GM12878 (cell line): ENCODE results near the gene LMTK2. TPM values are rescaled to one million over a fixed set of nuclear protein-coding genes. Genes with fewer than 3 reads are reported as not detected.

Experiments used
- ATAC-seq: fragments of 200-7000 bp; cut with Tn5 transposase; 3 replicates; pipeline ENCODE4 v1.9.1; 2020; ENCODE audit warnings: mild to moderate bottlenecking, moderate library complexity
- BruUV-seq: library from RNA; stranded (reverse); fragments of 400-500 nt; replicated peaks from 2 replicates; lab custom pipeline; 2021; lab: Mats Ljungman, UMichigan
- CTCF ChIA-PET: fragments of 300-600 bp; sonication (Branson Sonifier 250); formaldehyde crosslinking; extraction: SDS; loops from one replicate; lab custom pipeline; 2021; ENCODE audit warnings: inconsistent platforms; lab: Yijun Ruan, JAX
- POLR2A ChIA-PET: fragments of 350-600 bp; formaldehyde crosslinking; extraction: SDS; loops from one replicate; lab custom pipeline; 2021; ENCODE audit warnings: inconsistent platforms; lab: Charles Lee
- RAD21 ChIA-PET: fragments of 300-600 bp; sonication (Branson Sonifier 250); formaldehyde crosslinking; loops from one replicate; lab custom pipeline; 2023; ENCODE audit warnings: antibody characterized with exemption; ENCODE audit not compliant: unreplicated experiment; lab: Charles Lee
- SMC1A ChIA-PET: fragments of 300-600 bp; sonication (Branson Sonifier 250); formaldehyde crosslinking; loops from one replicate; lab custom pipeline; 2023; ENCODE audit not compliant: unreplicated experiment, uncharacterized antibody; lab: Charles Lee
- DNase-seq: peaks from one replicate; pipeline ENCODE4 v3.0.0-alpha.2; 2011; ENCODE audit warnings: low read depth, low spot score
- FAIRE-seq: peaks from 3 replicates; lab custom pipeline; 2011; peaks lifted over from hg19 to GRCh38; lab: Jason Lieb, UNC
- H2AFZ ChIP-seq: 2 replicates; pipeline ENCODE4 v1.6.0; 2011; ENCODE audit warnings: low read depth, low read length, control low read depth; ENCODE audit not compliant: control insufficient read depth
- H3K27ac ChIP-seq: 2 replicates; pipeline ENCODE4 v1.5.1; 2011; ENCODE audit warnings: control low read depth; ENCODE audit not compliant: control insufficient read depth, insufficient read depth
- H3K27me3 ChIP-seq, 2 experiments: replicated peaks in 1 of 2; 2 replicates each; pipeline versions ENCODE4 v1.6.0 to v1.6.1; 2011; ENCODE audit warnings: low read length in 1 of 2; ENCODE audit not compliant: control insufficient read depth in 2 of 2, insufficient read depth in 2 of 2
- H3K36me3 ChIP-seq, 2 experiments: 2 replicates each; pipeline ENCODE4 v1.5.1; 2011; ENCODE audit warnings: low read length in 1 of 2; ENCODE audit not compliant: control insufficient read depth in 2 of 2, insufficient read depth in 2 of 2
- H3K4me1 ChIP-seq: 2 replicates; pipeline ENCODE4 v1.6.1; 2011; ENCODE audit warnings: mild to moderate bottlenecking, low read length, moderate library complexity, mixed read lengths; ENCODE audit not compliant: control insufficient read depth, insufficient read depth
- H3K4me2 ChIP-seq: 2 replicates; pipeline ENCODE4 v1.6.0; 2011; ENCODE audit warnings: control low read depth; ENCODE audit not compliant: control insufficient read depth, insufficient read depth
- H3K4me3 ChIP-seq: fragments of 200-600 bp; sonication (generic); 2 replicates; pipeline ENCODE4 v1.5.1; 2016
- H3K79me2 ChIP-seq: 2 replicates; pipeline ENCODE4 v1.6.0; 2011; ENCODE audit warnings: low read length; ENCODE audit not compliant: control insufficient read depth, insufficient read depth
- H3K9ac ChIP-seq: 2 replicates; pipeline ENCODE4 v1.8.0; 2011; ENCODE audit warnings: low read length, control low read depth, mixed read lengths; ENCODE audit not compliant: control insufficient read depth, insufficient read depth
- H3K9me3 ChIP-seq: replicated peaks from 3 replicates; pipeline ENCODE4 v1.5.1; 2011; ENCODE audit warnings: mild to moderate bottlenecking, low read length; ENCODE audit not compliant: control insufficient read depth, insufficient read depth
- H4K20me1 ChIP-seq: 2 replicates; pipeline ENCODE4 v1.6.0; 2011; ENCODE audit not compliant: control insufficient read depth, insufficient read depth
- BHLHE40 ChIP-seq, 2 experiments: fragments of 450-650 bp in 1 of 2; IDR thresholded peaks; 2 replicates each; pipeline ENCODE4 v1.6.1; 2011 to 2017; ENCODE audit warnings: low read depth in 2 of 2, borderline replicate concordance in 1 of 2, improper control_type of control experiment in 1 of 2, low read length in 1 of 2, mild to moderate bottlenecking in 1 of 2
- CBX3 ChIP-seq: fragments of 200-600 bp; sonication (generic); IDR thresholded peaks from 2 replicates; pipeline ENCODE4 v1.6.1; 2016; ENCODE audit warnings: low read depth, borderline replicate concordance
- EGR1 ChIP-seq, 2 experiments: IDR thresholded peaks; 1 replicate in 1 of 2; 2 replicates in 1 of 2; pipeline ENCODE4 v1.6.1; 2011 to 2012; ENCODE audit warnings: low read depth in 2 of 2, low read length in 2 of 2, borderline replicate concordance in 1 of 2, mild to moderate bottlenecking in 1 of 2, moderate library complexity in 1 of 2
- ETV6 ChIP-seq, 2 experiments: fragments of 450-650 bp in 1 of 2; IDR thresholded peaks in 1 of 2; conservative IDR thresholded peaks in 1 of 2; 2 replicates each; pipeline ENCODE4 v1.6.1; 2014; ENCODE audit warnings: antibody characterized with exemption in 1 of 2, borderline replicate concordance in 1 of 2, low read depth in 1 of 2, mild to moderate bottlenecking in 1 of 2, moderate library complexity in 1 of 2
- HDGF ChIP-seq: fragments of 450-650 bp; IDR thresholded peaks from 2 replicates; pipeline ENCODE4 v1.6.1; 2016; ENCODE audit warnings: antibody characterized with exemption
- LARP7 ChIP-seq: fragments of 450-650 bp; IDR thresholded peaks from 2 replicates; pipeline ENCODE4 v1.6.1; 2017; ENCODE audit warnings: mild to moderate bottlenecking
- MTA2 ChIP-seq: fragments of 450-650 bp; IDR thresholded peaks from 2 replicates; pipeline ENCODE4 v1.6.1; 2016; ENCODE audit warnings: low read depth, mild to moderate bottlenecking, moderate library complexity
- NRF1 ChIP-seq: conservative IDR thresholded peaks from 2 replicates; pipeline ENCODE4 v1.6.1; 2011; ENCODE audit warnings: mild to moderate bottlenecking, low read depth, low read length, improper control_type of control experiment
- POU2F2 ChIP-seq: IDR thresholded peaks from 3 replicates; pipeline ENCODE4 v1.6.1; 2011; ENCODE audit warnings: low read depth, mild to moderate bottlenecking, low read length, borderline replicate concordance
- RCOR1 ChIP-seq: conservative IDR thresholded peaks from 2 replicates; pipeline ENCODE4 v1.6.1; 2012; ENCODE audit warnings: low read depth, low read length, improper control_type of control experiment
- RUNX3 ChIP-seq: IDR thresholded peaks from 2 replicates; pipeline ENCODE4 v1.6.1; 2012; ENCODE audit warnings: low read length, inconsistent platforms
- SIN3A ChIP-seq: IDR thresholded peaks from 2 replicates; pipeline ENCODE4 v1.6.1; 2012; ENCODE audit warnings: low read depth, low read length, improper control_type of control experiment
- SREBF1 ChIP-seq: IDR thresholded peaks from 2 replicates; pipeline ENCODE4 v1.6.1; 2012; ENCODE audit warnings: mild to moderate bottlenecking, low read length
- STAT3 ChIP-seq: IDR thresholded peaks from 2 replicates; pipeline ENCODE4 v1.6.1; 2011; ENCODE audit warnings: low read depth, low read length, improper control_type of control experiment
- ZNF207 ChIP-seq: fragments of 450-650 bp; IDR thresholded peaks from 2 replicates; pipeline ENCODE4 v1.6.1; 2014; ENCODE audit warnings: antibody characterized with exemption, mild to moderate bottlenecking, borderline replicate concordance
- WGBS: methylation state at CpG from one replicate; pipeline ENCODE4 v1.1.6; 2016; ENCODE audit warnings: low lambda C conversion rate; ENCODE audit not compliant: insufficient replicate concordance, insufficient coverage; ENCODE audit errors: missing lambda C conversion rate; 5-methylcytosine and 5-hydroxymethylcytosine counted together
- in situ Hi-C: fragments of 300-500 bp; cut with MboI; formaldehyde crosslinking; loops from 9 replicates; pipeline ENCODE4 v1.14.3; 2018; ENCODE audit warnings: mixed read lengths
- intact Hi-C: fragments of 100-400 bp; cut with micrococcal nuclease; formaldehyde crosslinking; loops from one replicate; pipeline ENCODE4 v1.14.2; 2022; ENCODE audit not compliant: unreplicated experiment
- polyA plus RNA-seq, 11 experiments: library from polyadenylated mRNA; depleted of rRNA in 4 of 11; unstranded in 6 of 11; stranded (reverse) in 5 of 11; fragments of >200 nt; fragmentation: Nextera tagmentation in 4 of 11; fragmentation: Illumina TruSeq in 1 of 11; extraction: Ambion mirVana in 4 of 11; extraction: Trizol in 1 of 11; gene quantifications; 1 replicate in 1 of 11; 2 replicates in 10 of 11; pipeline versions ENCODE4 v1.2.1 to v1.2.3, GENCODE V29; 2011 to 2016; ENCODE audit warnings: inconsistent platforms in 2 of 11, missing spikeins in 2 of 11, low read depth in 1 of 11
- total RNA-seq, 4 experiments: library from RNA; depleted of rRNA in 3 of 4; stranded (reverse); fragments of >200 nt in 3 of 4; fragmentation: Illumina TruSeq in 1 of 4; extraction: Trizol in 1 of 4; gene quantifications; 2 replicates each; pipeline versions ENCODE4 v1.2.1 to v1.2.3, GENCODE V29; 2013 to 2021
- TF ChIP-seq, protein P1 (sequence below): fragments of 150-350 bp; IDR thresholded peaks from 2 replicates; pipeline ENCODE4 v1.6.1; 2016; ENCODE audit warnings: low read depth, low read length
- TF ChIP-seq, protein P2 (sequence below): IDR thresholded peaks from 2 replicates; pipeline ENCODE4 v1.6.1; 2012; ENCODE audit warnings: low read depth, low read length, improper control_type of control experiment
- TF ChIP-seq, protein P3 (sequence below): IDR thresholded peaks from 2 replicates; pipeline ENCODE4 v1.6.1; 2011; ENCODE audit warnings: mild to moderate bottlenecking, low read depth, low read length, moderate library complexity; ENCODE audit not compliant: insufficient replicate concordance

LMTK2 gene
- total and polyA plus RNA-seq, 10 of the 15 experiments (the other 5 are each of a cell fraction or from before 2014, with no cell fraction given), result 0.68 to 8.7 (median 4.6) TPM

DNA sequence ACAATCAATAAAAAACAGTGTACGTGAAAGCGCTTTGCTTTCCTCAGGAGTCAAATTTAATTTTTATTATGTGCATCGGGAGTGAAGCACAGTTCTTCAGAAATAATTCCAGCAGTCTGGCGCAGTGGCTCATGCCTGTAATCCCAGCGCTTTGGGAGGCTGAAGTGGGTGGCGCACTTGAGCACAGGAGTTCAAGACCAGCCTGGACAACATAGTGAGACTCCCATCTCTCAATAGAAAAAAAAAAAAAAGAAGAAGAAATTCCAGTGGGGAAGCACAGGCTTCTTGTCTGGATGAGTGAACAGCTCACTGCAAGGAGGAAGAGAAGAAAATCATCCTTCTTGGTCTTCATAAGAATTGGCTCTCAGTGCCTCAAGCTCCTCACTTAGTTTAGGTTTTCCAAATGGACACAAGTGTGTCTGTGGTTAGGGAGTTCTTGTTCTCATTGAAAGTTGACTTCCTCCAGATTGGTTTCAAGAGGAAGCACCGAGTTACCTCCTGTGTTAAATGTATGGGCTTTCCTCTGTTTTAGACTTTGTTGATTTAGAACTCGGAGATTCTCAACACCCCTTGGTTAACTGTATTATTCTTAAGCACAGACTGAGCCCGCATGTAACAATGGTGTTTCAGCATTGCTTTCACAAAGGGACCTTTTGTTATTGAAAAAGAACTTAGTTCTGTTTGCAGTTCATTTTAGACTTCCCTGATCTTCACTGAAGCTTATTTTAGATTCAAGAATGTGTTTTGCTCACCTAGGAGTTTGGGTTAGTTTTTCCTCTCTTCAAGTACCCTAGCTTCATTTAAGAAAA is 28.0 kb downstream of the LMTK2 start:
- Histone ChIP-seq H3K27me3 (no peaks in the 10 kb centered on the region), H3K9ac (no peak overlapping the region), H2AFZ (no peak overlapping the region), H3K79me2 (no peaks in the 10 kb centered on the region), H3K4me3 (no peak overlapping the region), H3K9me3 (no peaks in the 10 kb centered on the region), H3K36me3 (no peaks in the 10 kb centered on the region; a peak in 1 of 4 replicates), H3K27ac (no peak overlapping the region)
- ChIA-PET SMC1A (interaction anchor here (1.2 to 4.5 kb wide), 7 partner anchors 15 to 116 kb away, joined by 3 to 38 read pairs (median 4); no protein-coding TSS in a partner anchor), RAD21 (interaction anchor here (0.6 to 5.3 kb wide), 7 partner anchors 24 to 132 kb away, joined by 3 to 37 read pairs (median 9); no protein-coding TSS in a partner anchor), POLR2A (interaction anchor here (1.4 kb wide), 1 partner anchor 22 kb away, joined by 3 read pairs; no protein-coding TSS in a partner anchor), CTCF (interaction anchor here (0.6 to 5.3 kb wide), 16 partner anchors 10 to 745 kb away, joined by 3 to 34 read pairs (median 4); partner anchors contain the start of gene LMTK2)
- intact Hi-C loops, result no loop called here
- no TSS peak for BruUV-seq
- no peak for DNase-seq
- no peak for FAIRE-seq
- 98% methylated on average over 9 of the region's 9 CpGs for WGBS
- TF ChIP-seq POU2F2 (no peak), ETV6 (conservative IDR thresholded peaks at IDR 0.05 in 1 of 2, IDR thresholded peaks at IDR 0.05 in 1 of 2; ENCODE audit: borderline replicate concordance in 1 of 2, low read depth in 1 of 2) (no peak), RUNX3 (no peak), SREBF1 (no peak), NRF1 (no peak), HDGF (no peak), RCOR1 (no peak), EGR1 (IDR thresholded peaks at IDR 0.05; ENCODE audit: borderline replicate concordance in 1 of 2, low read depth in 2 of 2, low read length in 2 of 2) (no peak), MTA2 (no peak), BHLHE40 (IDR thresholded peaks at IDR 0.05; ENCODE audit: borderline replicate concordance in 1 of 2, low read depth in 2 of 2, low read length in 1 of 2) (no peak), LARP7 (no peak), STAT3 (no peak), CBX3 (no peak), ZNF207 (no peak), SIN3A (no peak)
- TF ChIP-seq, protein P1, sequence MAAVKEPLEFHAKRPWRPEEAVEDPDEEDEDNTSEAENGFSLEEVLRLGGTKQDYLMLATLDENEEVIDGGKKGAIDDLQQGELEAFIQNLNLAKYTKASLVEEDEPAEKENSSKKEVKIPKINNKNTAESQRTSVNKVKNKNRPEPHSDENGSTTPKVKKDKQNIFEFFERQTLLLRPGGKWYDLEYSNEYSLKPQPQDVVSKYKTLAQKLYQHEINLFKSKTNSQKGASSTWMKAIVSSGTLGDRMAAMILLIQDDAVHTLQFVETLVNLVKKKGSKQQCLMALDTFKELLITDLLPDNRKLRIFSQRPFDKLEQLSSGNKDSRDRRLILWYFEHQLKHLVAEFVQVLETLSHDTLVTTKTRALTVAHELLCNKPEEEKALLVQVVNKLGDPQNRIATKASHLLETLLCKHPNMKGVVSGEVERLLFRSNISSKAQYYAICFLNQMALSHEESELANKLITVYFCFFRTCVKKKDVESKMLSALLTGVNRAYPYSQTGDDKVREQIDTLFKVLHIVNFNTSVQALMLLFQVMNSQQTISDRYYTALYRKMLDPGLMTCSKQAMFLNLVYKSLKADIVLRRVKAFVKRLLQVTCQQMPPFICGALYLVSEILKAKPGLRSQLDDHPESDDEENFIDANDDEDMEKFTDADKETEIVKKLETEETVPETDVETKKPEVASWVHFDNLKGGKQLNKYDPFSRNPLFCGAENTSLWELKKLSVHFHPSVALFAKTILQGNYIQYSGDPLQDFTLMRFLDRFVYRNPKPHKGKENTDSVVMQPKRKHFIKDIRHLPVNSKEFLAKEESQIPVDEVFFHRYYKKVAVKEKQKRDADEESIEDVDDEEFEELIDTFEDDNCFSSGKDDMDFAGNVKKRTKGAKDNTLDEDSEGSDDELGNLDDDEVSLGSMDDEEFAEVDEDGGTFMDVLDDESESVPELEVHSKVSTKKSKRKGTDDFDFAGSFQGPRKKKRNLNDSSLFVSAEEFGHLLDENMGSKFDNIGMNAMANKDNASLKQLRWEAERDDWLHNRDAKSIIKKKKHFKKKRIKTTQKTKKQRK, result no peak
- TF ChIP-seq, protein P2, sequence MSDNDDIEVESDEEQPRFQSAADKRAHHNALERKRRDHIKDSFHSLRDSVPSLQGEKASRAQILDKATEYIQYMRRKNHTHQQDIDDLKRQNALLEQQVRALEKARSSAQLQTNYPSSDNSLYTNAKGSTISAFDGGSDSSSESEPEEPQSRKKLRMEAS, result no peak
- TF ChIP-seq, protein P3, sequence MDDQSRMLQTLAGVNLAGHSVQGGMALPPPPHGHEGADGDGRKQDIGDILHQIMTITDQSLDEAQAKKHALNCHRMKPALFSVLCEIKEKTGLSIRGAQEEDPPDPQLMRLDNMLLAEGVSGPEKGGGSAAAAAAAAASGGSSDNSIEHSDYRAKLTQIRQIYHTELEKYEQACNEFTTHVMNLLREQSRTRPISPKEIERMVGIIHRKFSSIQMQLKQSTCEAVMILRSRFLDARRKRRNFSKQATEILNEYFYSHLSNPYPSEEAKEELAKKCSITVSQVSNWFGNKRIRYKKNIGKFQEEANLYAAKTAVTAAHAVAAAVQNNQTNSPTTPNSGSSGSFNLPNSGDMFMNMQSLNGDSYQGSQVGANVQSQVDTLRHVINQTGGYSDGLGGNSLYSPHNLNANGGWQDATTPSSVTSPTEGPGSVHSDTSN, result no peak
- TF ChIP-seq, all 136 proteins: peak for 0
- in situ Hi-C loops, result no loop called here
- H3K4me2 ChIP-seq, result no peak overlapping the region
- no peak for ATAC-seq
- peaks cover 28% of the 10 kb centered on the region for H4K20me1 ChIP-seq
- peaks cover 40% of the 10 kb centered on the region for H3K4me1 ChIP-seq
